Testis (tissue), 2 donors: ENCODE results near the gene RNF17.

ENCODE experiments used
- CTCF ChIP-seq, 3 experiments: fragments of 450-650 bp in 2 of 3; fragments of 200-600 bp in 1 of 3; sonication (generic) in 1 of 3; IDR thresholded peaks; one replicate each; pipeline ENCODE4 v1.5.1; 2016 to 2019; ENCODE audit warnings: antibody characterized with exemption in 3 of 3, mild to moderate bottlenecking in 2 of 3, moderate library complexity in 1 of 3
- POLR2A ChIP-seq: fragments of 450-650 bp; IDR thresholded peaks from one replicate; pipeline ENCODE4 v1.6.1; 2017; ENCODE audit warnings: antibody characterized with exemption, mild to moderate bottlenecking, moderate library complexity

DNA sequence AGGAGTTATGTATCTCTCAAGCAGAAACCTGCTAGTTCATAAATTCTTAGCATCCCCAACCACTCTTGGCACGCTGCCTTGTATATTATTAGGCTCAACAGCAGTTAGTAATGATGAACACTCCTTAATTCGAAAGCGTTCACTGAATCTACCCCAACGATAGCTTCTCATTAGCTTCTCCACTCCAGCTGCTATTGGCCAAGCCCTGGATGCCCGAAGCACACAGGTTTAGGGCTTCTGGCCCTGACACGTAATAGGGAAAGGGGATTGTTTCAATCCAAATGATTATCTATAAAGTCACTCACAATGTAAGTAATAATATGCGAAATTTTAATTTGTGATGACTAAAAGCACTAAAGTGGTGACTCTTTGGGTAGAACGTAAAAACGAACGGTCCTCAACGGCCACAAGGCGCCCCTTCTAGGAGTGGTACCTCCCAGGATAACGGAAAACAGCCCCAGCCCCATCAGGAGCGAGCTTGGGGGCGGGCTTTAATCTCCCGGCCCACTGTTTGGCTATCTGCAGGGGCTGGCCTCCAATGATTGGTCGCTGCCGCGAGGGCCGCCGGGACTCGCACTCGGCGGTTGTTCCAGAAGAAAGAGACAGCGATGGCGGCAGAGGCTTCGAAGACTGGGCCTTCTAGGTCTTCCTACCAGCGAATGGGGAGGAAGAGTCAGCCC, at the start of gene RNF17:
- TF ChIP-seq CTCF (IDR thresholded peaks at IDR 0.05) (no peak), POLR2A (no peak)
